NOMO-1 (cell line): ENCODE data around the gene SHMT2.

Experiments
- DNase-seq, 2 experiments: peaks; one replicate each; lab custom pipeline; 2025; ENCODE audit not compliant: unreplicated experiment in 2 of 2; lab: John Stamatoyannopoulos, UW

Gene SHMT2

GRCh38 chr12:57224973-57225679, 4.4 kb upstream of the SHMT2 start:
- peak; percentile 54 to 75 for DNase-seq

- DNase-seq = no peak
Measured at GRCh38 chr12:57225680-57226210, 3.8 kb upstream of the SHMT2 start.

- no peak for DNase-seq
Measured at GRCh38 chr12:57226588-57227314, 2.8 kb upstream of the SHMT2 start.

DNA sequence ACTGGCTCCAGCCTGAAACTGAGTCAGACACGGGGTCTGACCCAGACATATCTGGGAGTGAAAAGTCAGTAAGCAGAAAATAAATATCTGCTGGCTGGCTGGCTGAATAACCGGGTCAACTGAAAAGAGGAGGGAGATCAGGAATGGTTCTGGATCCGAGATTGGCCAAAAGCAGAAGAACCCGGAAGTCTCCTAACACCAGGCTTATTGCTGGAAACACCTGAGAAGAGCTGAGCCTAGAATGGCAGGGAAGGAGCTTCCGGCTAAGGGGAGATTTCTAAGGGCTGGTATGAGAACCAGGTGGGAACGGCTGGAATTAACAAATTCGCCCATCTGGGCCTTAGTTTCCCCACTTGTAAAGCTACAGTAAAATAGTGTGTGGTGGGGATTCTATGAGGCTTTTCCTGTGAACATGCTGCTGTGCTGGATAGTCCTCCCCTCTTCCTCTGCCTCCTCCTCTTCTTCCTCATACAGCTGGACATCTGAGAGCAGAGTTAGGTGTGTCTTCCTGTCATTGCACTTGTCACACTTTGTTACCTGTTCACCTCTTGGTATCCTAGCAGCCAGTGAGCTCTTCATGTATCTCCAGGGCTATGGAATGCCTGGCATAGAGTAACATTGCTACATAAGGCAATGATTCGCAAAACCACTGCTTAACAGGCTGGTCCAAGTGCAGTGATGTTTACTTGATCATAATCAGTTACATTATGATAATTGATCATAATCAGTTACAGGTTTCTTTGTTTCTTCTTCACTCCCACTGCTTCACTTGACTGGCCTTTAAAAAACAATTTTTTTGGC, 2.0 kb upstream of the SHMT2 start:
- DNase-seq = no peak

GRCh38 chr12:57229046-57229633, 371 bp upstream of the SHMT2 start:
- DNase-seq = peak in 1 of 2 experiments; percentile 34

GRCh38 chr12:57230381-57231155, 1.1 kb downstream of the SHMT2 start:
- no peak for DNase-seq

- no peak for DNase-seq
Measured at GRCh38 chr12:57231276-57232021, 1.9 kb downstream of the SHMT2 start.

- DNase-seq = no peak
Measured at GRCh38 chr12:57232156-57232756, 2.7 kb downstream of the SHMT2 start.

- DNase-seq = no peak
Measured at GRCh38 chr12:57233357-57234232, 4.1 kb downstream of the SHMT2 start.

DNA sequence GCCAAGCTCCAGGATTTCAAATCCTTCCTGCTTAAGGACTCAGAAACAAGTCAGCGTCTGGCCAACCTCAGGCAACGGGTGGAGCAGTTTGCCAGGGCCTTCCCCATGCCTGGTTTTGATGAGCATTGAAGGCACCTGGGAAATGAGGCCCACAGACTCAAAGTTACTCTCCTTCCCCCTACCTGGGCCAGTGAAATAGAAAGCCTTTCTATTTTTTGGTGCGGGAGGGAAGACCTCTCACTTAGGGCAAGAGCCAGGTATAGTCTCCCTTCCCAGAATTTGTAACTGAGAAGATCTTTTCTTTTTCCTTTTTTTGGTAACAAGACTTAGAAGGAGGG, 4.7 kb downstream of the SHMT2 start:
- no peak for DNase-seq

- no peak for DNase-seq
Measured at GRCh38 chr12:57234571-57235016, 5.1 kb downstream of the SHMT2 start.

- DNase-seq = no peak
Measured at GRCh38 chr12:57235017-57235727, 5.7 kb downstream of the SHMT2 start.

GRCh38 chr12:57235728-57236131, 6.2 kb downstream of the SHMT2 start:
- DNase-seq = no peak

- DNase-seq = no peak
Measured at GRCh38 chr12:57236201-57236924, 6.9 kb downstream of the SHMT2 start.

DNA sequence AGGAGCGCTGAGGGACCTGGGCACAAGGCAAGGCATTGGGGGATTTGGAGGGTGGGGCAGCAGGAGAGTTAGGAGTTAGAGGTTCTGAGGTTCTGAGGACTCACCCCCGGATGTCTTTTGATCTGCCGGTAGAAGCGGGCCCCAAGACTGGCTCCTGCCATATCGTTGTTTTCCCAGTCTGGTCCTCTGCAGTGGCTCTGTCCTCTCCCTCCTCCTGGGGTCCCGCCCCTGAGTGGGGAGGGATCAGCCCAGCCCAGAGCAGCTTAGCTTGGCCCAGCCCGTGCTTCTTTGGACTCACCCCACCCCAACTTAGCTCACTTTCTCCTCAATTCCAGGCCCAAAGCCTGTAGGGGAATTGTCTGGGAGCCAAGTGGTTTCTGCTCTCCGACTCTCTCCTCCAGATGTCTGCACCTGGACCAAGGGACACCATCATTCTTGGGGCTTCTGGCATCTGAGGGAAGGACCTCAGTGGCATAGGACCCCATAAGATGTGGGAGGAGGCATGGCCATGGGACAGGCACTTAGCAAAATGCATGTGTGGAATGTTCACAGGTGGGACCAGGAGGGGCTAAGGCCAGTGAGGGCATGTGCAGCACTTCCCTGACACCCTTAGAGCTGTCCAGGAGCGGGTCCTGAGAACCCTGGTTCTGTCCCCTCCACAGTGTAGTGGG, 7.5 kb downstream of the SHMT2 start:
- no peak for DNase-seq

GRCh38 chr12:57237596-57237931, 8.1 kb downstream of the SHMT2 start:
- DNase-seq = no peak
